SK-N-MC (cell line): ENCODE measurements around the gene GCK.

ENCODE experiments used
- EZH2 ChIP-seq: fragments of 200-600 bp; sonication (generic); IDR thresholded peaks from one replicate; pipeline ENCODE4 v1.6.1; 2017; ENCODE audit warnings: antibody characterized with exemption
- POLR2AphosphoS5 ChIP-seq: IDR thresholded peaks from 2 replicates; pipeline ENCODE4 v1.6.1; 2012; ENCODE audit warnings: mild to moderate bottlenecking, low read depth, low read length, borderline replicate concordance

GRCh38 chr7:44216521-44217222, 27.4 kb upstream of the GCK start:
- TF ChIP-seq POLR2AphosphoS5 (no peak), EZH2 (no peak)
